GM19351 (cell line): Measurements from ENCODE around the gene FARS2.
A peak's percentile ranks its signal among the peaks of the same experiment; 100 is the strongest.

Experiments
- ATAC-seq: cut with Tn5 transposase; IDR thresholded peaks from one replicate; pipeline ENCODE4 v1.9.1; 2021; ENCODE audit warnings: mild to moderate bottlenecking, moderate library complexity; ENCODE audit not compliant: unreplicated experiment

FARS2 gene

GRCh38 chr6:5459346-5459745 lies 198.0 kb downstream of the FARS2 start:
- no peak for ATAC-seq

- no peak for ATAC-seq
Observed at GRCh38 chr6:5461365-5461764, 200.1 kb downstream of the FARS2 start.

DNA sequence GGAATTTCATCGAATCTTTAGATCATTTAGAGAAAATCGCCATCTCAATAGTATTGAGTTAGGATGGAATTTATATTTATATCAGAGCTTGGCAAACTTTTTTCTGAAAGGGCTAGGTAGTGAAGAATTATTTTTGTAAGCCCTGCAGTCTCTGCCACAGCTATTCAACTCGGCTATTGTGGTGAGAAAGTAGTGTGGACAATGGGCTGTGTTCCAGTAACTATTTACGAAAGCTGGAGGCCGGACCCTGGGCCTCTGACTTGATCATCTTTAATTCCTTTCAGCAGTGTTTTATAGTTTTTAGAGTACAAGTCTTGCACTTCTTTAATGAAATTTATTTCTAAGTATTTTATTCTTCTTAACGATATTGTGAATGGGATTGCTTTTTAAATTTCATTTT lies 201.5 kb downstream of the FARS2 start:
- no peak for ATAC-seq

DNA sequence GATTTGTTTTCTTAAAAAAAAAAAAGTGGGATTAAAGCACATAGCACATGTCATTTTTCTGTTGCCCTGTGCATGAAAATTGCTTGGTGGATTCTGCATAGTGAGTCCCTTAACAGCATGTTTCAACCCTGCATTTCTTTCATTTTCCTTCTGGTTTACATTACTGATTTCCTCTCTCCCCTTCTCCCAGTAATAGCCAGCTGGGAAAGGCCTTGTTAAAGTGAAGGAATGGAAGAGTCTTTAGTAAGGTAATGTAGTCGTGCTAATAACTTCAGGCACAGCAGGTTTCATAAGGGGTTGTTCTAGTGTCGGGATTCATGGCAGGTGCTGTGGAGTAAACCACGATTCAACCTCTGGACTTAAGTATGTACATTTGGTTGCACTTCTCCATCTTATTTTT lies 202.4 kb downstream of the FARS2 start:
- ATAC-seq = no peak

GRCh38 chr6:5464099-5464885 lies 203.0 kb downstream of the FARS2 start:
- ATAC-seq = no peak

DNA sequence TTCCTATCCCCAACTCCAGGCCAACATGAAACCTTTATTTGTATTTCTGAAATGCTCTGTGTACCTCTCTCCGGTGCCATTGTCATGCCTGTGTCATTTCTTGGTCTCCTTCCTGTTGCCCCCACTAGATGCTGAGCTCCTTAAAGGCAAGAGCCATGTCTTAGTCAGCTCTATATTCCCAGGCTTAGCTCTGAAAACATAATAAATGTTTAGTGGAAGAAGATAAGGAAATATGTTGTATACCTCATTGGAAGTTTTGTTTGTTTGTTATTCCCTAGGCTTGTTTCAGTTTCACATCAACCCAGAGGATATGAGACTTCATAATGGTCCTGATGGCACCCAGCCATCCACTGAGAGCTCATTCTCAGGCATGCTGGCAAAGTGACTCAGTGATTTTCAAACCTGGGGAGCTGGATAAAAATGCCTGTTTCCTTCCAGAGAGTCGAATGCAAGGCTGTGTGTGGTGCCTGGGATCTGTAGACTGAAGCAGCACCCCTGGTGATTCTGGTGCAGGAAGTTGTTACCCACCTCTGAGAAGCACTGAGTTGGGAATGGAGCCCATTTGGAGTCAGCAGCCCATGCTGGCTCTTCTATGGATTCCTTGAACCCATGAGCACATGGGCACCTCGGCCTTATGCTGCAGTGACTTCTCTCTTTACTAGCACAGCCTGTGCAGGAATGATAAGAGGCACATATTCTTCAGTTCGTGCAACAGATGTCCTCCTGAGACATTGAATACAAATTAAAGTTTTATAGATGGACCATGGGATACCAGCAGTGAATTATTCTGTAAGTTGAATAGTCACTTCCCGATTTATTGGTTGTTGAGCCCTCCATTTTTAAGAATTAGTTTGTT lies 205.2 kb downstream of the FARS2 start:
- ATAC-seq = no peak

DNA sequence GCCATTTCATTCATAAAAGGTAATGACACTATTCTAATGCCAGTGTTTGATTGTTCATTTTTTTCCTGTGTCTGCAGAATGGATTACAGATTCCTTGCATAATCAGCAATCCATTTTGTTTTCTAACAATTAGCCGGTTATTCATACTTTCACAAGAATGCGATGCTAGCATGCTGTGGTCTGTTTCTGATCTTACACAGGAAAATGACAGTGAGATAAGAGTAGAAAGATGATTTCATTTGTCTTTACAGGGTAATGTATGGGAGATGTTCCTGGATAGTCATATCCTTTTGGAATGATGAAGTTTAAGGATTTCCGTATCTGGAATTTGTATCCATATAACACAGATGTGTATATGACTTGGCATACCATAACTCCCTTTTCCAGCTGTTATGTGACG lies 207.3 kb downstream of the FARS2 start:
- ATAC-seq = no peak

GRCh38 chr6:5469101-5469846 lies 208.0 kb downstream of the FARS2 start:
- no peak for ATAC-seq

DNA sequence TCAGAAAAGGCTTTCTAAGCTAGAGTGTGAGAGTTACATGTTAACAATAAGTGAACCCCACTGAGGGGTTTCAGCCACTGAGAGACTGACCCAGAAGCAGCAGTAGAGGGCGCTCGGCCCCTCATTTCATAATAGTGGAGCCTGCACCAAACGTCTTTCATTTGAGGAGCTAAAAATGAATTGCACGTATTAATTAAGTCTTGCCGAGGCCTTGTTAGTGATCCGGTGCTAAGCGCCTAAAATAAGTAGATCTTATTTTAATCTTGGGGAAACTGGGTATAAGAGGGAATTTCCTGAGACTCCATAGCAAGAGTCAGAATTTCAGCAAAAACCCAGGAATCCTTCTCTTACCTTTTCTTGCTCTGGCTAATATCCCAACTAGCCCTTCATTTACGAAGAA lies 209.7 kb downstream of the FARS2 start:
- peak; percentile 61 for ATAC-seq

- ATAC-seq = no peak
Observed at GRCh38 chr6:5471637-5472398, 210.5 kb downstream of the FARS2 start.

DNA sequence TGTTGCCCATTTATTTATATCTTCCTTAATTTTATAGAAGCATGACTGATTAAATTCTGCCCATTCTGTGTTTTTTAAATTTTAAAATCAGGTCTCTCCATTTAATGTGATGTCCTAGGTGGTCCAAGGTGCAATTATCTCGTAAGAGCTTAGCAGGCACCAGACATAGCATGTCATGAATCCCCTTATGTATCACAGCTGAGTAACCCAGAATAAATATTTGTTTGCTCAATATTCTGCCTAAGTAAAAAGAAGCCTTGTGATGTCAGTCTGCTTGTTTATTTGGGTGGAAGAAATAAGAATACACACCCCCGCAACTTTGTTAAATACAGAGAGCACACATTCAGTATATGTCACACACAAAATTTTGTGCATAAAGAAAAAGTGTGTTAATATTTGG lies 211.3 kb downstream of the FARS2 start:
- no peak for ATAC-seq

- ATAC-seq = no peak
Observed at GRCh38 chr6:5475779-5476178, 214.5 kb downstream of the FARS2 start.

GRCh38 chr6:5478380-5478779 lies 217.1 kb downstream of the FARS2 start:
- no peak for ATAC-seq

DNA sequence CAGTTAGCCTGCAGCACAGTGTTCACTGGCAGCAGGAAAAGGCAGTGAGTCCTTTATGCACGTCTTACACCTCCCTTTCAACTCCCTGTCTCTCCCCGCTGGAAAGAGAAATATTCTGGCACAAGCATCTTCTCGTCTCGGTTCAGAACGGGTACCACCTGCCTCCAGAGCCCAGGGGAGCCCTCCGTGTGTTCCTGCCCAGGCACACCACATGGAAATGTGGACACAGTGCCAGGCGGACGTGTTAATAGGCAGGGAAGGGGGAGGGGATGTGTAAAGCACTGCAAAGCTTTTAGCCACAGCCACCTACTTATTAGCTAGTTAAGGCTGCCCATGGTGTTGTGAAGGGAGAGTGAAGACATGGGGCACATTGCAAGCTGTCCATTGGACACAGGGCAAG lies 219.7 kb downstream of the FARS2 start:
- ATAC-seq = no peak

DNA sequence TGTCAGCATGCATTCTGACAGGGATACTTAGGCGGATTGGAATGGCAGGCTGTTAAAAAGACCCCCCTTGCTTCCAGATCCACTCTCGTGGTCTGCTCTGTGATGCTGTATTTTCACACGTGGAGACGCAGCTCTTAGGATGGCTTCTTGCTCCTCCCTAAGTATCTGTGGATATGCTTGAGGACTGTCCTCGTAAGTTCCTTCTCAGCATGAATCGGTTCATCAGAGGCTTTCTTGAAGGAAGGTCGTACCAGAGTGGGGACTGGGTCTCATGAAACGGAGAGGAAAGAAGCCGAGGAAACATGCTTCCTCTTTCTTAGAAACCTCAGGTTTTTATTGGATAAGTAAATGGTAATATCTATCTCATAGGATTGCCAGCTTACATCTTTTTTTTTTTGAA lies 220.4 kb downstream of the FARS2 start:
- ATAC-seq = no peak

DNA sequence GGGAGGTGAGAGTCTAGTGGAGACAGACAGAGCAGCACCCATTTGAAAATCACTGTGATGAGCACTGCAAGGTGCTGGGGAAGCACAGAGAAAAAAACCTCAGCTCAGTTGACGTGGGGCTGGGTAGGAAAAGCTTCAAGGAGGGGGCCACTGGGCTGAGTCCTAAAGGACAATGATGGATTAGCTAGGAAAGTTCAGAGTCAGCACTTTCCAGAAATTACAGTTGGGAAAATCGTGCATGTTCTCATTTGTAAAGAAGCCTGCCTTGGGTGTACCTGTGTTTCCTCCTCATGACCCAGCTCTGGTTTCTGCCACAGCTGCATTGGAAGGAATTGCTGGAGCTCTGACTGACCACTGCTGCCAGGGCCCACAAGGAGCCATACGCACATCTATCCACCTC lies 221.3 kb downstream of the FARS2 start:
- ATAC-seq = no peak

GRCh38 chr6:5484692-5485091 lies 223.4 kb downstream of the FARS2 start:
- ATAC-seq = no peak

DNA sequence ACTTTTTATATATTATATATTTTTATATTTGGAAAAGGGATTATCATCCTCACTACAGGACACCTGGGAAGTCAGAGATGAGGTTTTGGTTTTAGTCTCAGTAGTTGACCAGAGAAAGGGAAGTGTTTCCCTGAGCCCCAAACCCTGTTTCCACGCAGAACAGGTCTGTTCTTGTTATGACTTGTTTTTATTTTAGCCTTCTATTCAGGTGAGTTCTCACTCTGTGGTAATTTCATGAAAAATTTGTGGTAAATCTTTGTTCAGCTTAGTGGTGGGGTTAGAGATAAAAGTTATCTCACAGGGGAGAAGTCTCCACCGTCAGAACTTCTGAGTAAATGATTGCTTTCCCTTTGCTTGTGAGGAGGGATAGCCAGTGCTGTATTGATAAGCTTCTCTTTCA lies 224.9 kb downstream of the FARS2 start:
- peak; percentile 94 for ATAC-seq

- ATAC-seq = no peak
Observed at GRCh38 chr6:5490501-5491069, 229.3 kb downstream of the FARS2 start.

GRCh38 chr6:5492356-5492755 lies 231.0 kb downstream of the FARS2 start:
- no peak for ATAC-seq
